GM03348 (cell line): ENCODE data around the gene SNRNP25.
A peak's percentile ranks its signal among the peaks of the same experiment; 100 is the strongest.

Experiments
- DNase-seq: peaks from one replicate; pipeline ENCODE4 v3.0.0; 2012; ENCODE audit warnings: low spot score

SNRNP25 gene

GRCh38 chr16:78444-79150 lies 25.0 kb downstream of the SNRNP25 start:
- peak; percentile 69 for DNase-seq

GRCh38 chr16:79151-80054 lies 25.8 kb downstream of the SNRNP25 start:
- no peak for DNase-seq

- no peak for DNase-seq
These were observed 29.5 kb downstream of the SNRNP25 start for GRCh38 chr16:83060-83603.

GRCh38 chr16:83781-84615 lies 30.4 kb downstream of the SNRNP25 start:
- no peak for DNase-seq

GRCh38 chr16:84718-85406 lies 31.2 kb downstream of the SNRNP25 start:
- DNase-seq = peak; percentile 93

- DNase-seq = no peak
These were observed 31.8 kb downstream of the SNRNP25 start for GRCh38 chr16:85407-85782.

GRCh38 chr16:85865-86264 lies 32.2 kb downstream of the SNRNP25 start:
- DNase-seq = no peak

GRCh38 chr16:86483-86952 lies 32.9 kb downstream of the SNRNP25 start:
- DNase-seq = no peak

- DNase-seq = no peak
These were observed 35.0 kb downstream of the SNRNP25 start for GRCh38 chr16:88613-89012.

GRCh38 chr16:89391-90302 lies 36.0 kb downstream of the SNRNP25 start:
- DNase-seq = no peak

- DNase-seq = no peak
These were observed 37.9 kb downstream of the SNRNP25 start for GRCh38 chr16:91484-91883.

GRCh38 chr16:92431-93339 lies 39.1 kb downstream of the SNRNP25 start:
- no peak for DNase-seq

GRCh38 chr16:94918-95265 lies 41.3 kb downstream of the SNRNP25 start:
- DNase-seq = no peak

- DNase-seq = peak; percentile 97
These were observed 43.3 kb downstream of the SNRNP25 start for GRCh38 chr16:96935-97381.

- no peak for DNase-seq
These were observed 44.2 kb downstream of the SNRNP25 start for GRCh38 chr16:97822-98221.

GRCh38 chr16:100989-101388 lies 47.4 kb downstream of the SNRNP25 start:
- no peak for DNase-seq

GRCh38 chr16:101586-101985 lies 48.0 kb downstream of the SNRNP25 start:
- DNase-seq = no peak

- DNase-seq = no peak
These were observed 48.6 kb downstream of the SNRNP25 start for GRCh38 chr16:102060-102855.
